H9 (cell line): ENCODE results near the gene SPATS2. TPM values are rescaled to one million over a fixed set of nuclear protein-coding genes. Genes with fewer than 3 reads are reported as not detected.

Experiments
- DNase-seq: peaks from one replicate; pipeline ENCODE4 v3.0.0-alpha.2; 2017
- H2AFZ ChIP-seq: one replicate; pipeline ENCODE4 v1.6.1; 2013; ENCODE audit warnings: mild to moderate bottlenecking, low read length, control low read depth, moderate library complexity
- H2AK5ac ChIP-seq: 2 replicates; pipeline ENCODE4 v1.6.1; 2013; ENCODE audit warnings: low read length, control low read depth, mixed read lengths; ENCODE audit not compliant: insufficient read length
- H2BK120ac ChIP-seq: one replicate; pipeline ENCODE4 v1.6.1; 2013; ENCODE audit warnings: low read depth, mild to moderate bottlenecking, low read length, control low read depth, inconsistent platforms; ENCODE audit not compliant: poor library complexity, severe bottlenecking
- H2BK12ac ChIP-seq: 2 replicates; pipeline ENCODE4 v1.6.1; 2013; ENCODE audit warnings: low read length, control low read depth, mixed read lengths, low read depth; ENCODE audit not compliant: insufficient read length
- H2BK15ac ChIP-seq: 2 replicates; pipeline ENCODE4 v1.6.1; 2013; ENCODE audit warnings: low read depth, low read length, control low read depth
- H2BK20ac ChIP-seq: one replicate; pipeline ENCODE4 v1.6.1; 2013; ENCODE audit warnings: low read depth, mild to moderate bottlenecking, low read length, control low read depth, inconsistent platforms; ENCODE audit not compliant: poor library complexity, severe bottlenecking
- H2BK5ac ChIP-seq: 2 replicates; pipeline ENCODE4 v1.6.1; 2013; ENCODE audit warnings: low read length, control low read depth, mixed read lengths; ENCODE audit not compliant: insufficient read length
- H3K14ac ChIP-seq: 2 replicates; pipeline ENCODE4 v1.6.1; 2013; ENCODE audit warnings: low read length, control low read depth; ENCODE audit not compliant: insufficient read depth
- H3K18ac ChIP-seq: 2 replicates; pipeline ENCODE4 v1.6.1; 2013; ENCODE audit warnings: low read depth, mild to moderate bottlenecking, mixed read lengths, low read length, control low read depth; ENCODE audit not compliant: insufficient read length
- H3K23ac ChIP-seq: 2 replicates; pipeline ENCODE4 v1.6.1; 2013; ENCODE audit warnings: low read length, control low read depth, mixed read lengths, low read depth; ENCODE audit not compliant: insufficient read length
- H3K23me2 ChIP-seq: 2 replicates; pipeline ENCODE4 v1.6.1; 2013; ENCODE audit warnings: low read depth, mild to moderate bottlenecking, mixed read lengths, low read length, control low read depth; ENCODE audit not compliant: insufficient read length, poor library complexity, severe bottlenecking
- H3K27ac ChIP-seq: 2 replicates; pipeline ENCODE4 v1.5.1; 2013; ENCODE audit warnings: low read length, control low read depth, mixed read lengths, low read depth; ENCODE audit not compliant: insufficient read length
- H3K27me3 ChIP-seq: 2 replicates; pipeline ENCODE4 v1.6.1; 2013; ENCODE audit warnings: low read length, control low read depth, inconsistent platforms; ENCODE audit not compliant: insufficient read depth
- H3K4ac ChIP-seq: 2 replicates; pipeline ENCODE4 v1.6.1; 2013; ENCODE audit warnings: low read depth, mild to moderate bottlenecking, control low read depth, inconsistent platforms, low read length, moderate library complexity
- H3K4me1 ChIP-seq: 2 replicates; pipeline ENCODE4 v1.6.1; 2013; ENCODE audit warnings: low read length, control low read depth, inconsistent platforms; ENCODE audit not compliant: insufficient read depth
- H3K4me2 ChIP-seq: 2 replicates; pipeline ENCODE4 v1.6.1; 2013; ENCODE audit warnings: low read length, control low read depth, mixed read lengths; ENCODE audit not compliant: insufficient read length, insufficient read depth
- H3K56ac ChIP-seq: 2 replicates; pipeline ENCODE4 v1.6.1; 2013; ENCODE audit warnings: low read depth, mild to moderate bottlenecking, mixed read lengths, low read length, control low read depth; ENCODE audit not compliant: insufficient read length
- H3K79me1 ChIP-seq: 2 replicates; pipeline ENCODE4 v1.6.1; 2013; ENCODE audit warnings: low read depth, mild to moderate bottlenecking, moderate library complexity, low read length, control low read depth, inconsistent platforms; ENCODE audit not compliant: insufficient read depth, poor library complexity, severe bottlenecking
- H3K79me2 ChIP-seq: 2 replicates; pipeline ENCODE4 v1.6.1; 2013; ENCODE audit warnings: low read length, control low read depth, inconsistent platforms; ENCODE audit not compliant: insufficient read depth
- H3K9ac ChIP-seq: 2 replicates; pipeline ENCODE4 v1.6.1; 2013; ENCODE audit warnings: low read length, control low read depth, mixed read lengths; ENCODE audit not compliant: insufficient read length; ENCODE audit errors: extremely low read depth
- H3K9me3 ChIP-seq: one replicate; pipeline ENCODE4 v1.6.1; 2013; ENCODE audit warnings: low read depth, low read length, inconsistent platforms; ENCODE audit not compliant: control insufficient read depth
- H3T11ph ChIP-seq: one replicate; pipeline ENCODE4 v1.6.1; 2013; ENCODE audit warnings: mild to moderate bottlenecking, low read length, control low read depth, inconsistent platforms
- H4K20me1 ChIP-seq: one replicate; pipeline ENCODE4 v1.6.1; 2013; ENCODE audit not compliant: control insufficient read depth, insufficient read length, insufficient read depth
- H4K5ac ChIP-seq: 2 replicates; pipeline ENCODE4 v1.6.1; 2013; ENCODE audit warnings: low read depth, mild to moderate bottlenecking, mixed read lengths, low read length, control low read depth; ENCODE audit not compliant: insufficient read length
- H4K8ac ChIP-seq: replicated peaks from 2 replicates; pipeline ENCODE4 v1.6.1; 2013; ENCODE audit warnings: low read length, control low read depth, mixed read lengths, low read depth; ENCODE audit not compliant: insufficient read length
- H4K91ac ChIP-seq: 2 replicates; pipeline ENCODE4 v1.6.1; 2013; ENCODE audit warnings: low read depth, mild to moderate bottlenecking, moderate library complexity, mixed read lengths, low read length, control low read depth; ENCODE audit not compliant: insufficient read length
- H3K27ac Mint-ChIP-seq, 3 experiments: 2 replicates in 2 of 3; 3 replicates in 1 of 3; pipeline ENCODE4 v1.8.0; 2020 to 2021; ENCODE audit warnings: mixed read lengths in 3 of 3, mild to moderate bottlenecking in 1 of 3, moderate library complexity in 1 of 3
- H3K27me3 Mint-ChIP-seq: 2 replicates; pipeline ENCODE4 v1.8.0; 2021; ENCODE audit warnings: low read depth, mild to moderate bottlenecking, moderate library complexity, mixed read lengths
- H3K36me3 Mint-ChIP-seq, 3 experiments: 2 replicates in 2 of 3; 3 replicates in 1 of 3; pipeline ENCODE4 v1.8.0; 2020 to 2021; ENCODE audit warnings: low read depth in 3 of 3, mixed read lengths in 3 of 3; ENCODE audit not compliant: insufficient read depth in 1 of 3
- H3K4me1 Mint-ChIP-seq, 2 experiments: 2 replicates each; pipeline ENCODE4 v1.8.0; 2020; ENCODE audit warnings: mixed read lengths in 2 of 2
- H3K4me3 Mint-ChIP-seq, 2 experiments: 2 replicates in 1 of 2; 3 replicates in 1 of 2; pipeline ENCODE4 v1.8.0; 2020 to 2021; ENCODE audit warnings: mild to moderate bottlenecking in 2 of 2, mixed read lengths in 2 of 2, moderate library complexity in 1 of 2
- H3K9me3 Mint-ChIP-seq, 2 experiments: 2 replicates in 1 of 2; 3 replicates in 1 of 2; pipeline ENCODE4 v1.8.0; 2020; ENCODE audit warnings: mild to moderate bottlenecking in 2 of 2, mixed read lengths in 2 of 2, moderate library complexity in 1 of 2
- CTCF ChIP-seq: fragments of 200-600 bp; sonication (generic); conservative IDR thresholded peaks from 3 replicates; pipeline ENCODE4 v1.8.0; 2021; ENCODE audit warnings: antibody characterized with exemption, mild to moderate bottlenecking
- WGBS: extraction: QIAGEN DNeasy Blood & Tissue Kit; methylation state at CpG from one replicate; pipeline ENCODE4 v1.1.7; 2013; ENCODE audit warnings: missing lambda C conversion rate, low lambda C conversion rate, mixed read lengths; ENCODE audit not compliant: insufficient read length; ENCODE audit errors: extremely low coverage; 5-methylcytosine and 5-hydroxymethylcytosine counted together
- total RNA-seq: library from RNA; stranded (reverse); gene quantifications from 2 replicates; pipeline ENCODE4 v1.2.1, GENCODE V29; 2021

SPATS2 gene
- total RNA-seq, 1 experiment from 2014 or later: 17.1 TPM

GRCh38 chr12:49489720-49490119 lies 122.5 kb downstream of the SPATS2 start:
- H3K23ac ChIP-seq: no peak overlapping the region
- no peak overlapping the region for H2BK15ac ChIP-seq
- no peak overlapping the region for H2BK120ac ChIP-seq
- H4K20me1 ChIP-seq: no peaks in the 10 kb centered on the region
- no peak overlapping the region for H3K4me3 Mint-ChIP-seq
- H3K4ac ChIP-seq: no peak overlapping the region
- no peak overlapping the region for H2AFZ ChIP-seq
- H3K4me1 Mint-ChIP-seq: peaks cover 13 to 15% of the 10 kb centered on the region in 2 experiments
- H3K56ac ChIP-seq: no peak overlapping the region
- H3K9me3 ChIP-seq: no peaks in the 10 kb centered on the region
- no peak overlapping the region for H3K4me2 ChIP-seq
- H3K27ac Mint-ChIP-seq: peak overlapping the region in 2 of 3 experiments; percentile 5 to 25; a peak in 2 of 7 replicates
- no peak overlapping the region for H3K14ac ChIP-seq
- no peak overlapping the region for H4K5ac ChIP-seq
- peak; percentile 23; the same call in 1 of the 3 replicates for TF ChIP-seq CTCF
- no peak overlapping the region for H2BK5ac ChIP-seq
- H3T11ph ChIP-seq: no peak overlapping the region
- no peak for DNase-seq
- no peak overlapping the region for H2BK20ac ChIP-seq
- peaks cover 3 to 16% (median 11%) of the 10 kb centered on the region in 3 experiments; a peak in 6 of 7 replicates for H3K36me3 Mint-ChIP-seq
- H3K4me1 ChIP-seq: peaks cover 2% of the 10 kb centered on the region; the same call in 1 of the 2 replicates
- no CpG with 5 or more reads among the region's 4 CpGs for WGBS
- H2AK5ac ChIP-seq: no peak overlapping the region
- H3K18ac ChIP-seq: no peak overlapping the region
- H3K27me3 ChIP-seq: no peaks in the 10 kb centered on the region
- no peaks in the 10 kb centered on the region for H3K79me2 ChIP-seq
- H3K23me2 ChIP-seq: no peaks in the 10 kb centered on the region
- H3K27ac ChIP-seq: no peak overlapping the region
- H3K9me3 Mint-ChIP-seq: no peaks in the 10 kb centered on the region
- H3K79me1 ChIP-seq: no peaks in the 10 kb centered on the region
- no peaks in the 10 kb centered on the region for H3K27me3 Mint-ChIP-seq
- no peak overlapping the region for H3K9ac ChIP-seq
- no peak overlapping the region for H4K8ac ChIP-seq
- H4K91ac ChIP-seq: no peak overlapping the region
- H2BK12ac ChIP-seq: no peak overlapping the region
